Bronchial epithelial cell (primary cell): ENCODE measurements around the gene RACGAP1. TPM values are rescaled to one million over a fixed set of nuclear protein-coding genes. Genes with fewer than 3 reads are reported as not detected.

Source experiments
- DNase-seq: peaks from one replicate; pipeline ENCODE4 v3.0.0-alpha.2; 2010; ENCODE audit warnings: low read depth
- FAIRE-seq: peaks from 2 replicates; lab custom pipeline; 2011; peaks lifted over from hg19 to GRCh38; lab: Jason Lieb, UNC
- H3K27me3 ChIP-seq: 2 replicates; pipeline ENCODE4 v1.5.1; 2011; ENCODE audit warnings: low read length; ENCODE audit not compliant: control insufficient read depth, insufficient read depth
- H3K36me3 ChIP-seq: 2 replicates; pipeline ENCODE4 v1.5.1; 2011; ENCODE audit warnings: low read length; ENCODE audit not compliant: control insufficient read depth, insufficient read depth
- H3K4me3 ChIP-seq: 2 replicates; pipeline ENCODE4 v1.5.1; 2011; ENCODE audit warnings: mild to moderate bottlenecking, low read depth, low read length, control low read depth
- total RNA-seq: library from RNA; depleted of rRNA; stranded (reverse); fragments of >200 nt; gene quantifications from 2 replicates; pipeline ENCODE4 v1.2.1, GENCODE V29; 2014
- TF ChIP-seq, protein P1 (sequence below): IDR thresholded peaks from 2 replicates; pipeline ENCODE4 v1.5.1; 2011; ENCODE audit warnings: mild to moderate bottlenecking, moderate library complexity, low read length, control low read depth, inconsistent platforms; ENCODE audit not compliant: insufficient read depth, severe bottlenecking

The RACGAP1 gene
- total RNA-seq, 1 donor from 2014 or later, result 11.3 TPM

DNA sequence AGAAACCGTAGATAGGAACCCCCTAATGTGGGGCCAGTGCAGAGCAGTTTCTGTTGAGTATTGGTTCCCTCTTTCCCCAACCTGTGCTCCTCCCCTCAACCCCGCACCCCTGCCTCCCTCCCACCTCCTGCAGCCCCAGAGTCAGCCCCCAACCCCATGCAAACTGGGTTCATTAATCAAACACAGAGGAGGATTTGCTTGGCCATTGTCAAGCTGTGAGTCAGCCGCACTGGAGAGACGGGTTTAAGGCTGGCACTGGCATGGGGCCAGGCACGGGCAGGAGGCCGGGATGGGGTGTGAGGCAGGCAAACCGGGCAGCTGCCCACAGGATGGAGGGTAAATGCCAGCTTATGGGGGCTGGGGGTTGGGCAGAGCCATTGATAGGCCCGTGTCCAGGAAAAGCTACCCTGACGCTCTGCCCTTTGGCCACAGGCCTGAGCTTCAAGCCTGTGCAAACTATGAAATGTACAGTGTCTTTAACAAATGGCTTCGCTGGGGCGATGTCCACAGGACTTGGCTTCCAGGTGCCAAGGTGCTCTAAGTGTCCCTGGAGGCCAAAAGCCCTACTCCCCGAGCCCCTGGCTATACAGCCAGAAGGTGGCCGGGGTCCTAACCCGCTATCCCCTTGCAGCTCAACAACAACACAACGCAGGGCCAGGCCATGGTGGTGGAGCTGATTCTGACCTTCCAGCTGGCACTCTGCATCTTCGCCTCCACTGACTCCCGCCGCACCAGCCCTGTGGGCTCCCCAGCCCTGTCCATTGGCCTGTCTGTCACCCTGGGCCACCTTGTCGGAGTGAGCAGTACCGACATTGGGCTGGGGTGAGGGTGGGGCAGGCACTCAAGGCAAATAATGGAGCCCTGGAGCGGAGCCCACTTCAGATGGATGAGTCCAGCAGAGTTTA lies 62.2 kb downstream of the RACGAP1 start:
- TF ChIP-seq, protein P1, sequence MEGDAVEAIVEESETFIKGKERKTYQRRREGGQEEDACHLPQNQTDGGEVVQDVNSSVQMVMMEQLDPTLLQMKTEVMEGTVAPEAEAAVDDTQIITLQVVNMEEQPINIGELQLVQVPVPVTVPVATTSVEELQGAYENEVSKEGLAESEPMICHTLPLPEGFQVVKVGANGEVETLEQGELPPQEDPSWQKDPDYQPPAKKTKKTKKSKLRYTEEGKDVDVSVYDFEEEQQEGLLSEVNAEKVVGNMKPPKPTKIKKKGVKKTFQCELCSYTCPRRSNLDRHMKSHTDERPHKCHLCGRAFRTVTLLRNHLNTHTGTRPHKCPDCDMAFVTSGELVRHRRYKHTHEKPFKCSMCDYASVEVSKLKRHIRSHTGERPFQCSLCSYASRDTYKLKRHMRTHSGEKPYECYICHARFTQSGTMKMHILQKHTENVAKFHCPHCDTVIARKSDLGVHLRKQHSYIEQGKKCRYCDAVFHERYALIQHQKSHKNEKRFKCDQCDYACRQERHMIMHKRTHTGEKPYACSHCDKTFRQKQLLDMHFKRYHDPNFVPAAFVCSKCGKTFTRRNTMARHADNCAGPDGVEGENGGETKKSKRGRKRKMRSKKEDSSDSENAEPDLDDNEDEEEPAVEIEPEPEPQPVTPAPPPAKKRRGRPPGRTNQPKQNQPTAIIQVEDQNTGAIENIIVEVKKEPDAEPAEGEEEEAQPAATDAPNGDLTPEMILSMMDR, result no peak
- H3K36me3 ChIP-seq, result no peaks in the 10 kb centered on the region
- H3K4me3 ChIP-seq, result no peak overlapping the region
- no peak for FAIRE-seq
- peaks cover 11% of the 10 kb centered on the region for H3K27me3 ChIP-seq
- peak; percentile 74 for DNase-seq

DNA sequence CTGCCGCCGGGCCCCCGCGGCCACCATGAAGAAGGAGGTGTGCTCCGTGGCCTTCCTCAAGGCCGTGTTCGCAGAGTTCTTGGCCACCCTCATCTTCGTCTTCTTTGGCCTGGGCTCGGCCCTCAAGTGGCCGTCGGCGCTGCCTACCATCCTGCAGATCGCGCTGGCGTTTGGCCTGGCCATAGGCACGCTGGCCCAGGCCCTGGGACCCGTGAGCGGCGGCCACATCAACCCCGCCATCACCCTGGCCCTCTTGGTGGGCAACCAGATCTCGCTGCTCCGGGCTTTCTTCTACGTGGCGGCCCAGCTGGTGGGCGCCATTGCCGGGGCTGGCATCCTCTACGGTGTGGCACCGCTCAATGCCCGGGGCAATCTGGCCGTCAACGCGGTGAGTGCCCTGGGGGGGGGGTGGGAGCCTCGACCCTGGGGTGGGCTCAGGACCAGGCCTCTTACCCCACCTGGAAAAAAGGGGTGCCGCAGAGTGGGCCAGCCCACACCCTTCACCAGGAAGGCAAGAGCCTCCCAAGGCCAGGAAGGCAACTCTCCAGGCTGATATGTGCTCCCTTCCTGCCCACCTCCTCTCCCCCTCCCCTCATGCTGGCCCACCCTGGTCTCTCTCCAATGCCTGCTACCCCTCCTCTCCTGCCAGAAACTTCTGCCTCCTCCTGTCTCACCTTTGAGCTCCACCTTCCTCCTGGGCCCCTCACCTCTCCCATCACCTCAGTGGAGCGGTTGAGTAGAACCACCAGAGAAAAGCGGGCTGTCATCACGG lies 63.1 kb downstream of the RACGAP1 start:
- TF ChIP-seq, protein P1, result no peak
- Histone ChIP-seq H3K36me3 (no peaks in the 10 kb centered on the region), H3K27me3 (peaks cover 11% of the 10 kb centered on the region), H3K4me3 (no peak overlapping the region)
- DNase-seq, result no peak
- FAIRE-seq, result no peak

DNA sequence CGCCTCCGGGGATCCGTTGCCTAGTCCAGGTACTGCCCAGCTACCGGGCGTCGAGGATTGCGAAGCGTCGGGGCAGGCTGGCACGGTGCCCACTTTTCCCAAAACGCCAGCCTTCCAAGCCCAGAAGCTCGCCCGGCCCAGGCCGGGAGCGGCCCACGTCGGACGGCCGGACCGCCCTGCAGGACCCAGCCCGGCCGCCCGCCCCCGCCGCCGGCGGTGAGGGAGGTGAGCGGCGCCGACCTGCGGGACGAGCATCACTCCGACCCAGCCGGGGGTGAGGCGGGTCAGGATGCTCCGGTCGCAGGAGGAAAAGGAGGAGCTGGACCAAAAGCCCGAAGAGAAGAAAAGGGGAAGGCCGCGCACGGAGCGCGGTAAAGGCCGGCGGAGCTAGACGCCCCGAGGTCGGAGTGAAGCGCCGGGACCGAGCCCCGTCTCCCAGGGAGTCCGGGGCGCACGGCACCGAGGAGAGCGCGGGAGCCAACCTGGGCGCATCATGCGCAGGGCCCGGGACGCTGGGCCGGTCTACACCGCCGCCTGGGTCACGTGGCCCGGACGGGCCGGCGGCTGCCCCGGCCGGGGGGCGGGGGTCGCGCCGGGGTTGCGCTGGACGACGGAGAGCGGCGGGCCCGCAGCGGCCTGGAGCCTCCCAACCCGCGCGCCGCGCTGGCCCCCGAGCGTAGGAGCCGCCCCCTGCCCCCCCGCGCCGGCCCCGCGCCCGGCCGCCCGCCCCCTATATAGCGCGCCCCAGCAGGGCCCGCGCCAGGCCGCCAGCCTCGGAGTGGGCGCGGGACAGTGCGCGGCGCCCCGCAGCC lies 64.0 kb downstream of the RACGAP1 start, which contains the start of gene AQP5:
Gene AQP5, plus strand, starts transcription at position 762 of the 812 bp plus-strand sequence. CDS start 146 bp downstream, outside the sequence.
- FAIRE-seq (no peak), DNase-seq (no peak)
- Histone ChIP-seq H3K27me3 (peaks cover 11% of the 10 kb centered on the region), H3K36me3 (no peaks in the 10 kb centered on the region), H3K4me3 (no peak within 1 kb of the TSS)
- TF ChIP-seq, protein P1, result no peak

DNA sequence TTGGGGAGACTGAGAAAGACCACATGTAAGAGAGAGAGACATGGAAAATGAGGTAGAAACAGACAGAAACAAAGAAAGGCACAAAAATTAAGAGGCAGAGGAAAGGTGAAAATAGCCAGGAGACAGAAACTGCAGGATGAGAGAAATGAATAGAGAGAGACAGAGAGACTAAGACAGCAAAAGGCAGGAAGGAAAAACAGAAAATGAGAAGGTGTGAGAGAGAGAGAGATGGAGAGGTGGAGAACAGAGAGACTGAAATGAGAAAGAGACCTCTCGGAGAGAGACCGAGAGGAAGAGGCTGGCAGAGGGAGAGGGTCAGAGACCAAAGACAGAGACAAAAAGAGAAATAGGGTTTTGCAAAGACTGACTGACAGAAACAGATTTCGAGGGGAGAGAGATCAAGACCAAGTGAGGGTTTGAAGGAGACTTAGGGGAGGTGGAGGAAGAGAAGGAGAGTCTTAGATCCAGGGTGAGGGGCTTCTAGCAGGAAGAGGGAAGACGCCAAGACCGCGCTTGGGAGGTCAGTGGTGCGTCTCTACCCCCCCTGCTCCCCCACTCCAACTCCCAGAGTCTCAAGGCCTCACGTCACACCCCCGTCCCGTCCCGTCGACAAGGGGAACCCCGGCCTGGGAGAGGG lies 64.7 kb downstream of the RACGAP1 start:
- TF ChIP-seq, protein P1, result no peak
- peak; percentile 28 for FAIRE-seq
- no peak for DNase-seq
- Histone ChIP-seq H3K4me3 (no peak overlapping the region), H3K27me3 (peaks cover 13% of the 10 kb centered on the region), H3K36me3 (no peaks in the 10 kb centered on the region)
